ENCODE data around the gene SERAC1.

Gene SERAC1

GRCh38 chr6:158070513-158070912 is 97.5 kb downstream of the SERAC1 start:
- Histone ChIP-seq H3K9ac (ENCODE audit: low read depth, low read length) (no peak overlapping the region), H3K27me3 (ENCODE audit: control insufficient read depth, insufficient read depth, low read length) (no peaks in the 10 kb centered on the region), H3K9me3 (ENCODE audit: control insufficient read depth, insufficient read depth, low read length) (no peaks in the 10 kb centered on the region), H3K36me3 (ENCODE audit: control insufficient read depth, insufficient read depth, low read length) (peaks cover 3% of the 10 kb centered on the region), H3K4me1 (ENCODE audit: control insufficient read depth, insufficient read depth, low read length) (no peaks in the 10 kb centered on the region), H3K4me3 (ENCODE audit: low read depth, low read length) (no peak overlapping the region)

DNA sequence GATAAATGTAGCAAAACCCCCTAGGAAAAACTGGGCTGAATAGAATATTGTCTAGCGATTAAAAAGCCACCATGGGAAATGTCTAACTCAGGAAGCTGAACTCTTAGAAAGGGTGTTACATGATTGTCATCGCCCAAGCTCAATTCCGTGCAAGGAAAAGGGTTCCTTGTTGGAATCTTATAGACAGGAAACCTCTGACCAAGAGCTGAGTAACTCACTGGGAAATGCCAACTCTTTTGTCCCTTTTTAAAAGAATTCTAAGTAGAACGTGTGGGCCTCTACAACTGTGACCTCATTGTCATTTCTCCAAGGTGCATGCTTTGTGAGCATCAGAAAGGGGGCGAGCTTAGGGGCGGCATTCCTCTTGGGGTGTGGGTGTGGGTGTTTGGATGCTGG is 98.3 kb downstream of the SERAC1 start:
- H3K9ac ChIP-seq (ENCODE audit: low read depth, low read length): no peak overlapping the region
- no peak overlapping the region for H3K4me3 ChIP-seq (ENCODE audit: low read depth, low read length)
- H3K36me3 ChIP-seq (ENCODE audit: control insufficient read depth, insufficient read depth, low read length): peaks cover 3% of the 10 kb centered on the region
- no peaks in the 10 kb centered on the region for H3K4me1 ChIP-seq (ENCODE audit: control insufficient read depth, insufficient read depth, low read length)
- H3K9me3 ChIP-seq (ENCODE audit: control insufficient read depth, insufficient read depth, low read length): no peaks in the 10 kb centered on the region
- no peaks in the 10 kb centered on the region for H3K27me3 ChIP-seq (ENCODE audit: control insufficient read depth, insufficient read depth, low read length)

DNA sequence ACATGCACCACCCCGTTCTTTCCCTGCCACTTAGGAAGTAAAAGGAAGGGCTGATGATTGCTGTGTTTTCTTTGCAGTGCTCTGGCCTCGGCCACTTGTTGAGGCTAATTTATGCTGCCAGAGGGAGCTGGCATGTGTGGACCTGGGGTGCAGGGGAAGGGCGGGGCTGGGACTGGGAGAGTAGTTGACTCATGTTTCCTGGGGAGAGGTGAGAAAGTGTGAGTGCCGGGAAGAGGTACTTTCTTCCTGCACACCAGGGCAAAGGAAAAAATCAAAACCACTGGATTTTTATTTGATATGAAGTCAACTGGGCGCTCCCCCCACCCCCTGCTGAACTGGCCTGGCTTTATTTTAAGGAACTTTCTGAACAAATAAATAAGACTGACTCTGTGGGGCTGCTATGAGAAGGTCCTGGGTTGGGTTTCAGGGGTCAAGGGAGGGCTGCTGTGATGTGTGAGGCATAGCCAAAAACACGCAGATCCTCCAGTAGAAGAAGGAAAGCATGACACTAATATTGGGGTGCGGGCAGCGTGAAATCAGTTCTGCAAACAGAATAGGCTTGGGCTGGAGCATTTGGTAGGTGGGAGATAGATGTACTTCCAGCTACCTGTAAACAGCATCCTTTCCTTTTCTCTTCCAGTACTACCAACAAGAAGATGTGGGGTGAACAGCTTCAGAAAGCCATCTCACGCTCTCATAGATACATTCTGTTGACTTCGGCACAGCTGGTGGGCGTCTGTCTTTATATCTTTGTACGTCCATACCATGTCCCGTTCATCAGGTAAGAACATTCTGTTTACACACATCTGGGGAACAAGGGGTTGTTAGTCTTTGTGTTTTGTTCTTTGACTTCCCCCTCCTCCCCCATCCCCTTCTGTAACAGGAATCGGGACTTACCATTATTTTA is 98.9 kb downstream of the SERAC1 start:
- Histone ChIP-seq H3K4me1 (ENCODE audit: control insufficient read depth, insufficient read depth, low read length) (no peaks in the 10 kb centered on the region), H3K9me3 (ENCODE audit: control insufficient read depth, insufficient read depth, low read length) (no peaks in the 10 kb centered on the region), H3K9ac (ENCODE audit: low read depth, low read length) (no peak overlapping the region), H3K4me3 (ENCODE audit: low read depth, low read length) (no peak overlapping the region), H3K36me3 (ENCODE audit: control insufficient read depth, insufficient read depth, low read length) (peaks cover 3% of the 10 kb centered on the region), H3K27me3 (ENCODE audit: control insufficient read depth, insufficient read depth, low read length) (no peaks in the 10 kb centered on the region)

DNA sequence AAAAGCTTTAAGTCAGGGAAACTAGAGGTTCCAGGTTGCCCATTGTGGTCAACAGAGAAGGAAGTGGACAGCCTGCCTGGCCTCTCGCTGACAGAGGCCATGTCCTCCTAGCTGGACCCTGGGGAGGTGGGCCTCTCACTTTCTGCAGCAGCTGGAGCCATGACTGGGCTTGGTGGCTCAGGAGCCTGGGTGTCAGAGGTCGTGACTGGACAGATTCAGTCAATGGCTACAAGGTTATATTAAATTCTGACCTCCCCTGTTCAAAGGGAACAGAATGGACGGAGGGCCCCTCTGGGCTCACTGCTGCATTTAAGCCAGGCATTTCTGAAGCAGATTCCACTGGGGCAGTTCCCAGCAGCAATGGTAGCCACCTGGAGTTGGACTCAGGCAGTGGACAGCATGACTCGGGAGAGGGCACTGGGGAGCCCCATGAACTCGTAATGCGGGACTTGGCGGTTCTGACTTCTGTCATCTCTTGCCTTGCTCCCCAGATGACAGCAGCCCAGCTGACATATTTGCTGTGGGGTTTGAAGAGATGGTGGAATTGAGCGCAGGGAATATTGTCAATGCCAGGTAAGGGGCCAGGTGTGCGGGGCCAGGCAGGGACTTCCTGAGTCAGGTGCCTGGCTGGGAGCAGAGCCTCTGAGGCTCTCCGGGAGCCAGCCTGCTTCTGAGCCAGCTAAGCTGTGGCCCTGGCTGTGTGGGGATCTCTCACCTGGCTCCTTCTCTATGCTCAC is 99.7 kb downstream of the SERAC1 start:
- Histone ChIP-seq H3K9ac (ENCODE audit: low read depth, low read length) (no peak overlapping the region), H3K9me3 (ENCODE audit: control insufficient read depth, insufficient read depth, low read length) (no peaks in the 10 kb centered on the region), H3K27me3 (ENCODE audit: control insufficient read depth, insufficient read depth, low read length) (no peaks in the 10 kb centered on the region), H3K4me3 (ENCODE audit: low read depth, low read length) (no peak overlapping the region), H3K4me1 (ENCODE audit: control insufficient read depth, insufficient read depth, low read length) (no peaks in the 10 kb centered on the region), H3K36me3 (ENCODE audit: control insufficient read depth, insufficient read depth, low read length) (peaks cover 3% of the 10 kb centered on the region)

- H3K36me3 ChIP-seq (ENCODE audit: control insufficient read depth, insufficient read depth, low read length): peaks cover 3% of the 10 kb centered on the region
- no peaks in the 10 kb centered on the region for H3K9me3 ChIP-seq (ENCODE audit: control insufficient read depth, insufficient read depth, low read length)
- H3K4me3 ChIP-seq (ENCODE audit: low read depth, low read length): no peak overlapping the region
- no peaks in the 10 kb centered on the region for H3K4me1 ChIP-seq (ENCODE audit: control insufficient read depth, insufficient read depth, low read length)
- H3K27me3 ChIP-seq (ENCODE audit: control insufficient read depth, insufficient read depth, low read length): no peaks in the 10 kb centered on the region
- no peak overlapping the region for H3K9ac ChIP-seq (ENCODE audit: low read depth, low read length)
These were observed 100.5 kb downstream of the SERAC1 start for GRCh38 chr6:158067436-158068015.

- no peaks in the 10 kb centered on the region for H3K27me3 ChIP-seq (ENCODE audit: control insufficient read depth, insufficient read depth, low read length)
- no peaks in the 10 kb centered on the region for H3K4me1 ChIP-seq (ENCODE audit: control insufficient read depth, insufficient read depth, low read length)
- peaks cover 3% of the 10 kb centered on the region for H3K36me3 ChIP-seq (ENCODE audit: control insufficient read depth, insufficient read depth, low read length)
- no peak overlapping the region for H3K9ac ChIP-seq (ENCODE audit: low read depth, low read length)
- no peaks in the 10 kb centered on the region for H3K9me3 ChIP-seq (ENCODE audit: control insufficient read depth, insufficient read depth, low read length)
- H3K4me3 ChIP-seq (ENCODE audit: low read depth, low read length): no peak overlapping the region
These were observed 101.8 kb downstream of the SERAC1 start for GRCh38 chr6:158066136-158066781.

DNA sequence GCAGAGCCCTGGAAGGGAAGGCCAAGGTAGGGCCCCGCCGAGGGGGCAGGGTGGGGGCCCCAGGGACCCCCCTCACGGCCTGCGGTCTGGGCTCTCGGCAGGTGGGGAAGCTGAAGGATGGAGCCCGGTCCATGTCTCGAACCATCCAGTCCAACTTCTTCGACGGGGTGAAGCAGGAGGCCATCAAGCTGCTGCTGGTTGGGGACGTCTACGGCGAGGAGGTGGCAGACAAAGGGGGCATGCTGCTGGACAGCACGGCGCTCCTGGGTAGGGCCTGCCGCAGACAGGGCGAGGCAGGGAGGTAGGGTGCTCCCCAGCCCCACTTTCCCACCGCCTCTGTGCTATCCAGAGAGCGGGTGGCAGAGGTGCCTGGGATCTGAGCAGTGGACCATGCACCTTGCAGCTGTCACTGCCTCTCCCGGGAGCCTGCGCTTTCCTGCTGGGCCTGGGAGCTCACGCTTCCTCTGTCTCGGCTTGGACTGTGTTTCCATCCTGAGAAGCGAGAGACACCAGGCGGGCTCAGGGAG is 103.3 kb downstream of the SERAC1 start:
- no peaks in the 10 kb centered on the region for H3K4me1 ChIP-seq (ENCODE audit: control insufficient read depth, insufficient read depth, low read length)
- H3K36me3 ChIP-seq (ENCODE audit: control insufficient read depth, insufficient read depth, low read length): peaks cover 3% of the 10 kb centered on the region
- no peaks in the 10 kb centered on the region for H3K27me3 ChIP-seq (ENCODE audit: control insufficient read depth, insufficient read depth, low read length)
- H3K9me3 ChIP-seq (ENCODE audit: control insufficient read depth, insufficient read depth, low read length): no peaks in the 10 kb centered on the region
- no peak overlapping the region for H3K4me3 ChIP-seq (ENCODE audit: low read depth, low read length)
- no peak overlapping the region for H3K9ac ChIP-seq (ENCODE audit: low read depth, low read length)

DNA sequence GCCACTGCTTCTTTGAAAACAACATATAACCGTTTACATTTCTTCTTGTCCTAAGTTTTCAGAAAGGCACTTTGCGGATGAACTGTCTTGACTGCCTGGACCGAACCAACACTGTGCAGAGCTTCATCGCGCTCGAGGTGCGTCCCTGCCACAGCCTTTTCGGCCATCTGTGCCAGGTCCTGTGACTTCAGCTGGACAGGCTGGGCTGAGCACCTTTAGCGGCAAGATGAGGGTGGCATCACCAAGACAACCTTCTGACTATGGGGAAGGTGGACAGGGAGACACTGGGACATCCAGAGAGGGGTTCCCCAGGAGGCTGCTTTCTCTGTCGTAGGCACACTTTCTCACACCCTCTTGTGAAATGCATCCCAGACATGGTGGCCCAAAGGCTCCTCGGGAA is 104.3 kb downstream of the SERAC1 start:
- H3K27me3 ChIP-seq (ENCODE audit: control insufficient read depth, insufficient read depth, low read length): no peaks in the 10 kb centered on the region
- no peaks in the 10 kb centered on the region for H3K9me3 ChIP-seq (ENCODE audit: control insufficient read depth, insufficient read depth, low read length)
- H3K36me3 ChIP-seq (ENCODE audit: control insufficient read depth, insufficient read depth, low read length): peaks cover 3% of the 10 kb centered on the region
- H3K9ac ChIP-seq (ENCODE audit: low read depth, low read length): no peak overlapping the region
- no peak overlapping the region for H3K4me3 ChIP-seq (ENCODE audit: low read depth, low read length)
- no peaks in the 10 kb centered on the region for H3K4me1 ChIP-seq (ENCODE audit: control insufficient read depth, insufficient read depth, low read length)

DNA sequence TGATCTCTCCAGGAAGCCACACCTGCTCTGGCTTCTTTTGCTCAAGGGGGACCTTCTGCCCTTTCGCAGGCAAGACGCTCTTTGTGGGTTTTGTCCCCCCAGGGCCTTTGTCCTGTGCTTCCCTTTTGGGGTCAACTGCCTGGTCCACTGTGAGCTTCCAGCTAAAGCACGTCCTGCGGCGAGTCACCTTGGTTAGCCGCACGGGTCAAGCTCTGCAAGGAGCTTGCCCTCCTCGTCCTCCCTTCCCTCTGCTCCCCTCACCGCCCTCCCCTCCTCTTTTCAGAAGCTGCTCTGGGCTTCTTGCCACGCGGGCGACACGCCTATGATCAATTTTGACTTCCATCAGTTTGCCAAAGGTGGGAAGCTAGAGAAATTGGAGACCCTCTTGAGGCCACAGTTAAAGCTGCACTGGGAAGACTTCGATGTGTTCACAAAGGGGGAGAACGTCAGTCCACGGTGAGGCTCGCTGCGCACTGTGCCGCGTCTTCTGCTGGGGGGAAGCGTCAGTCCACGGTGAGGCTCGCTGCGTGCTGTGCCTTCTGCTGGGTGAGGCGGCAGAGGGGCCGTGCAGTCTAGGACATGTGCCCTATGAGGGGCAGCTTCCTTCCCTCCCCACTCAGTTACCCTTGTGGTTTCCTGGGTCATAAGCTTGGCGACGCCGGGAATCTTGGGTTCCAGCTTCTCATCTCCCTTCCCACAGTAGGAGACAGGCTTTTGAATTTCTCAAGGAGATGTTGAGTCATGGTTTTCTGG is 106.2 kb downstream of the SERAC1 start:
- no peaks in the 10 kb centered on the region for H3K4me1 ChIP-seq (ENCODE audit: control insufficient read depth, insufficient read depth, low read length)
- H3K27me3 ChIP-seq (ENCODE audit: control insufficient read depth, insufficient read depth, low read length): no peaks in the 10 kb centered on the region
- no peak overlapping the region for H3K9ac ChIP-seq (ENCODE audit: low read depth, low read length)
- no peak overlapping the region for H3K4me3 ChIP-seq (ENCODE audit: low read depth, low read length)
- no peaks in the 10 kb centered on the region for H3K9me3 ChIP-seq (ENCODE audit: control insufficient read depth, insufficient read depth, low read length)
- H3K36me3 ChIP-seq (ENCODE audit: control insufficient read depth, insufficient read depth, low read length): peaks cover 3% of the 10 kb centered on the region

- Histone ChIP-seq H3K36me3 (ENCODE audit: control insufficient read depth, insufficient read depth, low read length) (no peaks in the 10 kb centered on the region), H3K9ac (ENCODE audit: low read depth, low read length) (no peak overlapping the region), H3K27me3 (ENCODE audit: control insufficient read depth, insufficient read depth, low read length) (no peaks in the 10 kb centered on the region), H3K4me3 (ENCODE audit: low read depth, low read length) (no peak overlapping the region), H3K4me1 (ENCODE audit: control insufficient read depth, insufficient read depth, low read length) (no peaks in the 10 kb centered on the region), H3K9me3 (ENCODE audit: control insufficient read depth, insufficient read depth, low read length) (no peaks in the 10 kb centered on the region)
These were observed 106.7 kb downstream of the SERAC1 start for GRCh38 chr6:158061361-158061708.
